ENCODE data around the gene DNAI7. TPM values are rescaled to one million over a fixed set of nuclear protein-coding genes. Genes with fewer than 3 reads are reported as not detected.

DNAI7 gene
- total and polyA plus RNA-seq, 9 donors: 0.65 to 9.5 (median 2.1) TPM

DNA sequence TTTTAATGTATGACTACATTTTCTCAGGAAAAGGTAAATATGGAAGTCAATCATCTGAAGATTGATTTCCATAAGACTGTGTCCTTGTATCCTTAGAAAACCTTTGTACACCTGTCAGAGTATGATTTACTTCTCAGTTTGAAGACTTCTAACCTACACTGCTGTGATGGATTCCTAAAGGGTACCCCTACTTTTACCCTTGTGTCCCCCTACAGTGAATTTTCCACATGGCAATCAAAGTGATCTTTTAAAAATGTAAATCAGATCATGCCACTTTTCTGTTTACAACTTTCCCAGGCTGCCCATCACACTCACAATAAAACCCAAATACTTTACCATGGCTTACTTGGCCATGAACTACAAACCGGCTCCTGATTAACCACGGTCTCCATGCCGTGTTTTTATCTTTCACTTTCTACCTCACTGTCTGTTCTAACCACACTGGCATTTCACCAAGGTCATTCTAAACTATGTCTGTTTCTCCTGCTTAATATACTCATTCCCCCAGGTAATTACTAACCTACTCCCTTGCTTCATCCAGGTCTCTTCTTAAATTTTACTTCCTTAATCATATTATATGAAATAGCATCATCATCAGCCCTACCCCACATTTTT lies 8.1 kb downstream of the DNAI7 start:
- Histone ChIP-seq H3K36me3 (no peaks in the 10 kb centered on the region), H3K27ac (no peak overlapping the region), H3K27me3 (no peaks in the 10 kb centered on the region), H3K9me3 (no peaks in the 10 kb centered on the region), H3K4me3 (no peak overlapping the region), H3K4me1 (ENCODE audit: insufficient read depth) (no peaks in the 10 kb centered on the region)
- no peak for TF ChIP-seq CTCF (IDR thresholded peaks at IDR 0.05)
- no peak for TF ChIP-seq EP300 (IDR thresholded peaks at IDR 0.05)
- no peak for TF ChIP-seq POLR2A (IDR thresholded peaks at IDR 0.05)
- DNase-seq: no peak
- intact Hi-C loops (cut with DNase I): no loop called here
- 14 to 28% (median 14%) methylated on average over 3 of the region's 3 CpGs for WGBS, 3 donors

DNA sequence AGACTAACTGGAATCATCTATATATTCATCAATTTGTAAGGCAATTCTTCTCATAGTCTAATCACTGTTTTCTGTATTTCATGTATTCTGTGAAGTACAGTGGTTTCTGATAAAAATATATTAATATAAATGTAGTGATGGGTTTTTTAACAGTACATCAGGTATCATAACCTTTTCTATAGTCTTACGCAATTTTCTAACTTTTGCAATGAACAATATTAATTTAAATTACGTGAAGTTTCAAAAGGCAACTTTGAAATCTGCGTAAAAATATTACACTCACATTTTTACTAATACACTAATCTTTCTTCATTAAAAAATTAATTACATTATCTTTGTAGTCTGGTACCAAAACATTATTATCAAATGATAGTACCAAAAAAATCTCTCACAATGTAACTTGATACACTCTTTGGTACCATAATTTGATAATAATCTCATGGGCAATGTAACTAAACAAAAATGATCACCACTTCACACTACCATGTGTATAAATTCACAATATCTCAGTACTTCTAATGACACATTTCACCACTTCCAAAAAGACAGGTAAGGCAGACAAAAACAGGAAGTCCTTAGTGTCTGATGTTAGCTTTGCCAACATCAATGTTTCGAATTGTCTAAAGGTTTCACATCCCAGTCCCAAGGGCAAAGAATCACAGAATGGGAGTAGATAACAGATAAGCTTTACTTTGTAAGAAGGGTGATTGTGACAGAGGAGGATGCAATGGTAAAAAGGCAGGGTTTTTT lies 8.7 kb downstream of the DNAI7 start:
- H3K9me3 ChIP-seq: no peaks in the 10 kb centered on the region
- WGBS, 3 donors: 72 to 99% (median 94%) methylated on average over 4 of the region's 4 CpGs
- DNase-seq: no peak
- H3K36me3 ChIP-seq: no peaks in the 10 kb centered on the region
- no peak overlapping the region for H3K4me3 ChIP-seq
- H3K27ac ChIP-seq: no peak overlapping the region
- TF ChIP-seq CTCF (IDR thresholded peaks at IDR 0.05): no peak
- no peak for TF ChIP-seq EP300 (IDR thresholded peaks at IDR 0.05)
- no peak for TF ChIP-seq POLR2A (IDR thresholded peaks at IDR 0.05)
- H3K27me3 ChIP-seq: no peaks in the 10 kb centered on the region
- intact Hi-C loops (cut with DNase I): no loop called here
- no peaks in the 10 kb centered on the region for H3K4me1 ChIP-seq (ENCODE audit: insufficient read depth)

DNA sequence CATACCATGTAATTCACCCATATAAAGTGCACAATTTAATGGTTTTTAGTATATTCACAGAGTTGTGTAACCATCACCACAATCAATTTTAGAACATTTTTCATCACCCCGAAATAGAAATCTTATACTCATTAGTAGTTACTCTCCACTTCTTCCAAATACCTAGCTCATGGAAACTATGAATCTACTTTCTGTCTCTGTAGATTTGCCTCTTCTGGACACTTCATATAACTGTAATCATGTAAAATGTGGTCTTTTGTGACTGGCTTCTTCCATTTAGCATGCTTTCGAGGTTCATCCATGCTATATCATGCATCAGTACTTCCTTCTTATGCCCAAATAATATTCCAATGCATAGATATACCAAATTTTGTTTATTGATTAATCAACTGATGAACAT lies 10.8 kb downstream of the DNAI7 start:
- 45 to 92% (median 72%) methylated on average over 2 of the region's 2 CpGs for WGBS, 3 donors
- no peaks in the 10 kb centered on the region for H3K27me3 ChIP-seq
- H3K9me3 ChIP-seq: no peaks in the 10 kb centered on the region
- no peak for DNase-seq
- no peaks in the 10 kb centered on the region for H3K4me1 ChIP-seq (ENCODE audit: insufficient read depth)
- intact Hi-C loops (cut with DNase I): no loop called here
- no peak overlapping the region for H3K4me3 ChIP-seq
- TF ChIP-seq EP300 (IDR thresholded peaks at IDR 0.05) (no peak), CTCF (IDR thresholded peaks at IDR 0.05) (no peak), POLR2A (IDR thresholded peaks at IDR 0.05) (no peak)
- H3K27ac ChIP-seq: no peak overlapping the region
- H3K36me3 ChIP-seq: no peaks in the 10 kb centered on the region

DNA sequence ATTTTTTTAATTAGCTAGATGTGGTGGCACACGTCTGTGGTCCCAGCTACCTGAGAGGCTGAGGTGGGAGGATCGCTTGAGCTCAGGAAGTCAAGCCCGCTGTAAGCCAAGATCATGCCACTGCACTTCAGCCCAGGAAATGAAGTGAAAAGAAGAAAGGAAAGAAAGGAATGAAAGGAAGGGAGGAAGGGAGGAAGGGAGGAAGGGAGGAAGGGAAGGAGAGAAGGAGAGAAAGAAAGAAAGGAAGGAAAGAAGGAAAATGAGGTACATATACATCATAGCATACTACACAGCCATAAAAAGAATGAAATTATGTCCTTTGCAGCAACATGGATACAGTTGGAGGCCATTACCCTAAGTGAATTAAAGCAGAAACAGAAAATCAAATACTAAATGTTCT lies 12.2 kb downstream of the DNAI7 start:
- 75 to 76% (median 75%) methylated on average over 3 of the region's 3 CpGs for WGBS, 3 donors
- H3K9me3 ChIP-seq: no peaks in the 10 kb centered on the region
- H3K4me3 ChIP-seq: no peak overlapping the region
- no peaks in the 10 kb centered on the region for H3K36me3 ChIP-seq
- no peaks in the 10 kb centered on the region for H3K4me1 ChIP-seq (ENCODE audit: insufficient read depth)
- no peaks in the 10 kb centered on the region for H3K27me3 ChIP-seq
- TF ChIP-seq CTCF (IDR thresholded peaks at IDR 0.05) (no peak), EP300 (IDR thresholded peaks at IDR 0.05) (no peak), POLR2A (IDR thresholded peaks at IDR 0.05) (no peak)
- intact Hi-C loops (cut with DNase I): no loop called here
- no peak overlapping the region for H3K27ac ChIP-seq
- DNase-seq: no peak
